HepG2 (cell line): ENCODE results near the gene ANKEF1. TPM values are rescaled to one million over a fixed set of nuclear protein-coding genes. Genes with fewer than 3 reads are reported as not detected.
A peak's percentile ranks its signal among the peaks of the same experiment; 100 is the strongest.

Experiments used
- FOXA1 ChIP-seq, 2 experiments: fragments of 450-650 bp in 1 of 2; sonication (generic) in 1 of 2; formaldehyde crosslinking in 1 of 2; IDR thresholded peaks; 2 replicates each; pipeline versions ENCODE4 v1.4.0 to v1.6.1; 2016 to 2020; ENCODE audit warnings: missing genetic modification reagents in 1 of 2
- HNRNPH1 ChIP-seq: fragments of 200-400 bp; formaldehyde crosslinking; optimal IDR thresholded peaks from 2 replicates; pipeline ENCODE3; 2017; ENCODE audit warnings: mild to moderate bottlenecking, low read depth, low read length
- IRF2 ChIP-seq: IDR thresholded peaks from 2 replicates; pipeline ENCODE4 v1.6.1; 2018; ENCODE audit warnings: missing genetic modification reagents, missing compliant biosample characterization
- MAZ ChIP-seq, 2 experiments: sonication (generic) in 1 of 2; formaldehyde crosslinking in 1 of 2; IDR thresholded peaks; 2 replicates each; pipeline versions ENCODE4 v1.5.0 to v1.6.1; 2012 to 2020; ENCODE audit warnings: low read depth in 2 of 2, mild to moderate bottlenecking in 2 of 2, borderline replicate concordance in 1 of 2, improper control_type of control experiment in 1 of 2, low read length in 1 of 2, missing genetic modification reagents in 1 of 2, moderate library complexity in 1 of 2
- NFIB ChIP-seq: sonication (generic); formaldehyde crosslinking; IDR thresholded peaks from 2 replicates; pipeline ENCODE4 v1.9.0; 2021; ENCODE audit warnings: missing genetic modification reagents, mild to moderate bottlenecking, borderline replicate concordance
- RAD21 ChIP-seq: fragments of 450-650 bp; formaldehyde crosslinking; IDR thresholded peaks from 2 replicates; pipeline ENCODE4 v1.5.0; 2020; ENCODE audit warnings: mild to moderate bottlenecking
- SMC3 ChIP-seq: IDR thresholded peaks from 2 replicates; pipeline ENCODE4 v1.6.1; 2011; ENCODE audit warnings: low read length, improper control_type of control experiment
- WIZ ChIP-seq: sonication (generic); formaldehyde crosslinking; IDR thresholded peaks from 2 replicates; pipeline ENCODE4 v1.5.1; 2020; ENCODE audit warnings: mild to moderate bottlenecking, missing genetic modification reagents
- XRCC5 ChIP-seq: fragments of 200-400 bp; formaldehyde crosslinking; optimal IDR thresholded peaks from 2 replicates; pipeline ENCODE3; 2017; ENCODE audit warnings: mild to moderate bottlenecking, low read length
- ZFP41 ChIP-seq: sonication (generic); formaldehyde crosslinking; IDR thresholded peaks from 2 replicates; pipeline ENCODE4 v1.4.0; 2020; ENCODE audit warnings: mild to moderate bottlenecking, missing genetic modification reagents, borderline replicate concordance
- ZMAT3 ChIP-seq: sonication (generic); formaldehyde crosslinking; conservative IDR thresholded peaks from 2 replicates; pipeline ENCODE4 v1.7.0; 2021; ENCODE audit warnings: missing genetic modification reagents
- ZNF160 ChIP-seq: sonication (generic); formaldehyde crosslinking; IDR thresholded peaks from 2 replicates; pipeline ENCODE4 v1.8.0; 2022; ENCODE audit warnings: mild to moderate bottlenecking, inconsistent platforms, missing genetic modification reagents
- ZNF263 ChIP-seq: sonication (generic); formaldehyde crosslinking; IDR thresholded peaks from 2 replicates; pipeline ENCODE4 v1.4.0; 2020; ENCODE audit warnings: missing genetic modification reagents
- ZNF792 ChIP-seq: IDR thresholded peaks from 2 replicates; pipeline ENCODE4 v1.6.1; 2016
- polyA plus RNA-seq, 8 experiments: library from polyadenylated mRNA; depleted of rRNA in 3 of 8; stranded (reverse) in 7 of 8; unstranded in 1 of 8; fragments of >200 nt; fragmentation: Illumina TruSeq in 4 of 8; extraction: Trizol in 4 of 8; gene quantifications; 2 replicates each; pipeline versions ENCODE4 v1.2.1 to v1.2.3, GENCODE V29; 2011 to 2016; ENCODE audit warnings: low read depth in 4 of 8, missing spikeins in 1 of 8, mixed read lengths in 1 of 8; ENCODE audit not compliant: insufficient read depth in 1 of 8
- total RNA-seq, 5 experiments: library from RNA; depleted of rRNA; stranded (reverse); fragments of >200 nt; fragmentation: Illumina TruSeq; extraction: Trizol; gene quantifications; 2 replicates each; pipeline ENCODE4 v1.2.3, GENCODE V29; 2016; ENCODE audit warnings: low read depth in 1 of 5
- TF ChIP-seq, protein P1 (sequence below): sonication (generic); formaldehyde crosslinking; IDR thresholded peaks from 2 replicates; pipeline ENCODE4 v1.4.0; 2020; ENCODE audit warnings: missing genetic modification reagents, borderline replicate concordance
- TF ChIP-seq, protein P2 (sequence below): sonication (generic); formaldehyde crosslinking; IDR thresholded peaks from 2 replicates; pipeline ENCODE4 v1.4.0; 2020; ENCODE audit warnings: mild to moderate bottlenecking, missing genetic modification reagents
- TF ChIP-seq, protein P3 (sequence below): IDR thresholded peaks from 2 replicates; pipeline ENCODE4 v1.6.1; 2016; ENCODE audit warnings: low read depth

Gene ANKEF1
- total and polyA plus RNA-seq, 2 of the 13 experiments (the other 11 are each of a cell fraction or from before 2014, with no cell fraction given), result 3.1 to 8.6 TPM

DNA sequence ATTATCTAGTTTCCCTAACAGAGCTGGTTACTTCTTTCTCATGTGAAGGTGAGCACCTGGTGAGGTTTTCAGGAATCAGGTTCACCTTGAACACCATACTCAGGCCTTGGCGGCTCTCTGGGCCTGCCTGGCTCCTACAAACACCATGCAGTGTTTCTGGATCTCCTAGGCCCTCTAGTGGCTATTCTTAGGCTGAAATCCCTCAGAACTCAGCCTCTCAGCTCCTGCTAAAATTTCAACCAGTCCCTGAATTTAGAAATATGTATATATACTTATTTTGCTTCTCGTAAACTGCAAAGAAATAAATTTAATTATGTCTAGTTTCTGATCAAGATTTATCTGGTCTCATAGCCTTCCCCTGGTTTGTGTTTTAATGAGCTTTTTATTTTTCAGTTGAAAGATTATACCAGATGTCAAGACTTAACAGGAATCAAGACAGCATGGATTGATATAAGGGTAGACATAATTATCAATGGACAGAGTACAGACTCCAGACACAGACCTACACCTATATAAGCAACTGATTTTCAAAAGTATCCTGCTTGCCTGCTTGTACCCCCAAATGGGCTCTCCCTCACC lies 55.9 kb downstream of the ANKEF1 start (continued):
- TF ChIP-seq, protein P1, sequence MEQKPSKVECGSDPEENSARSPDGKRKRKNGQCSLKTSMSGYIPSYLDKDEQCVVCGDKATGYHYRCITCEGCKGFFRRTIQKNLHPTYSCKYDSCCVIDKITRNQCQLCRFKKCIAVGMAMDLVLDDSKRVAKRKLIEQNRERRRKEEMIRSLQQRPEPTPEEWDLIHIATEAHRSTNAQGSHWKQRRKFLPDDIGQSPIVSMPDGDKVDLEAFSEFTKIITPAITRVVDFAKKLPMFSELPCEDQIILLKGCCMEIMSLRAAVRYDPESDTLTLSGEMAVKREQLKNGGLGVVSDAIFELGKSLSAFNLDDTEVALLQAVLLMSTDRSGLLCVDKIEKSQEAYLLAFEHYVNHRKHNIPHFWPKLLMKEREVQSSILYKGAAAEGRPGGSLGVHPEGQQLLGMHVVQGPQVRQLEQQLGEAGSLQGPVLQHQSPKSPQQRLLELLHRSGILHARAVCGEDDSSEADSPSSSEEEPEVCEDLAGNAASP (CRISPR knock-in tag), result 0 out of 2 replicates have a peak, but pooled peaks have one; percentile 55
- TF ChIP-seq IRF2 (CRISPR knock-in tag), result no peak
- no peak for TF ChIP-seq NFIB (CRISPR knock-in tag)
- TF ChIP-seq HNRNPH1, result no peak
- TF ChIP-seq XRCC5, result peak; percentile 58
- TF ChIP-seq ZMAT3 (CRISPR knock-in tag), result no peak
- TF ChIP-seq RAD21, result peak; percentile 78
- TF ChIP-seq, protein P2, sequence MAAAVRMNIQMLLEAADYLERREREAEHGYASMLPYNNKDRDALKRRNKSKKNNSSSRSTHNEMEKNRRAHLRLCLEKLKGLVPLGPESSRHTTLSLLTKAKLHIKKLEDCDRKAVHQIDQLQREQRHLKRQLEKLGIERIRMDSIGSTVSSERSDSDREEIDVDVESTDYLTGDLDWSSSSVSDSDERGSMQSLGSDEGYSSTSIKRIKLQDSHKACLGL, result no peak
- no peak for TF ChIP-seq ZNF160 (CRISPR knock-in tag)
- TF ChIP-seq ZNF263 (CRISPR knock-in tag), result no peak
- TF ChIP-seq MAZ (IDR thresholded peaks at IDR 0.05; ENCODE audit: borderline replicate concordance, low read depth, low read length), result no peak
- TF ChIP-seq MAZ (CRISPR knock-in tag; IDR thresholded peaks at IDR 0.05; ENCODE audit: low read depth), result no peak
- TF ChIP-seq ZFP41 (CRISPR knock-in tag), result no peak
- no peak for TF ChIP-seq ZNF792
- TF ChIP-seq, protein P3, sequence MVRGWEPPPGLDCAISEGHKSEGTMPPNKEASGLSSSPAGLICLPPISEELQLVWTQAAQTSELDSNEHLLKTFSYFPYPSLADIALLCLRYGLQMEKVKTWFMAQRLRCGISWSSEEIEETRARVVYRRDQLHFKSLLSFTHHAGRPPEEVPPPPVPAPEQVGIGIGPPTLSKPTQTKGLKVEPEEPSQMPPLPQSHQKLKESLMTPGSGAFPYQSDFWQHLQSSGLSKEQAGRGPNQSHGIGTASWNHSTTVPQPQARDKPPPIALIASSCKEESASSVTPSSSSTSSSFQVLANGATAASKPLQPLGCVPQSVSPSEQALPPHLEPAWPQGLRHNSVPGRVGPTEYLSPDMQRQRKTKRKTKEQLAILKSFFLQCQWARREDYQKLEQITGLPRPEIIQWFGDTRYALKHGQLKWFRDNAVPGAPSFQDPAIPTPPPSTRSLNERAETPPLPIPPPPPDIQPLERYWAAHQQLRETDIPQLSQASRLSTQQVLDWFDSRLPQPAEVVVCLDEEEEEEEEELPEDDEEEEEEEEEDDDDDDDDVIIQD, result 0 out of 2 replicates have a peak, but pooled peaks have one; percentile 19
- TF ChIP-seq FOXA1 (IDR thresholded peaks at IDR 0.05), result no peak
- TF ChIP-seq FOXA1 (CRISPR knock-in tag; IDR thresholded peaks at IDR 0.05), result no peak
- TF ChIP-seq SMC3, result peak; percentile 97
- TF ChIP-seq WIZ (CRISPR knock-in tag), result no peak
